GM12878 (cell line): Measurements from ENCODE around the gene RFC1. TPM values are rescaled to one million over a fixed set of nuclear protein-coding genes. Genes with fewer than 3 reads are reported as not detected.

Experiments
- ATAC-seq: fragments of 200-7000 bp; cut with Tn5 transposase; 3 replicates; pipeline ENCODE4 v1.9.1; 2020; ENCODE audit warnings: mild to moderate bottlenecking, moderate library complexity
- BruUV-seq: library from RNA; stranded (reverse); fragments of 400-500 nt; replicated peaks from 2 replicates; lab custom pipeline; 2021; lab: Mats Ljungman, UMichigan
- CTCF ChIA-PET: fragments of 300-600 bp; sonication (Branson Sonifier 250); formaldehyde crosslinking; extraction: SDS; loops from one replicate; lab custom pipeline; 2021; ENCODE audit warnings: inconsistent platforms; lab: Yijun Ruan, JAX
- POLR2A ChIA-PET: fragments of 350-600 bp; formaldehyde crosslinking; extraction: SDS; loops from one replicate; lab custom pipeline; 2021; ENCODE audit warnings: inconsistent platforms; lab: Charles Lee
- RAD21 ChIA-PET: fragments of 300-600 bp; sonication (Branson Sonifier 250); formaldehyde crosslinking; loops from one replicate; lab custom pipeline; 2023; ENCODE audit warnings: antibody characterized with exemption; ENCODE audit not compliant: unreplicated experiment; lab: Charles Lee
- SMC1A ChIA-PET: fragments of 300-600 bp; sonication (Branson Sonifier 250); formaldehyde crosslinking; loops from one replicate; lab custom pipeline; 2023; ENCODE audit not compliant: unreplicated experiment, uncharacterized antibody; lab: Charles Lee
- DNase-seq: peaks from one replicate; pipeline ENCODE4 v3.0.0-alpha.2; 2011; ENCODE audit warnings: low read depth, low spot score
- FAIRE-seq: peaks from 3 replicates; lab custom pipeline; 2011; peaks lifted over from hg19 to GRCh38; lab: Jason Lieb, UNC
- H2AFZ ChIP-seq: 2 replicates; pipeline ENCODE4 v1.6.0; 2011; ENCODE audit warnings: low read depth, low read length, control low read depth; ENCODE audit not compliant: control insufficient read depth
- H3K27ac ChIP-seq: 2 replicates; pipeline ENCODE4 v1.5.1; 2011; ENCODE audit warnings: control low read depth; ENCODE audit not compliant: control insufficient read depth, insufficient read depth
- H3K27me3 ChIP-seq, 2 experiments: replicated peaks in 1 of 2; 2 replicates each; pipeline versions ENCODE4 v1.6.0 to v1.6.1; 2011; ENCODE audit warnings: low read length in 1 of 2; ENCODE audit not compliant: control insufficient read depth in 2 of 2, insufficient read depth in 2 of 2
- H3K36me3 ChIP-seq, 2 experiments: 2 replicates each; pipeline ENCODE4 v1.5.1; 2011; ENCODE audit warnings: low read length in 1 of 2; ENCODE audit not compliant: control insufficient read depth in 2 of 2, insufficient read depth in 2 of 2
- H3K4me1 ChIP-seq: 2 replicates; pipeline ENCODE4 v1.6.1; 2011; ENCODE audit warnings: mild to moderate bottlenecking, low read length, moderate library complexity, mixed read lengths; ENCODE audit not compliant: control insufficient read depth, insufficient read depth
- H3K4me2 ChIP-seq: 2 replicates; pipeline ENCODE4 v1.6.0; 2011; ENCODE audit warnings: control low read depth; ENCODE audit not compliant: control insufficient read depth, insufficient read depth
- H3K4me3 ChIP-seq: fragments of 200-600 bp; sonication (generic); 2 replicates; pipeline ENCODE4 v1.5.1; 2016
- H3K79me2 ChIP-seq: 2 replicates; pipeline ENCODE4 v1.6.0; 2011; ENCODE audit warnings: low read length; ENCODE audit not compliant: control insufficient read depth, insufficient read depth
- H3K9ac ChIP-seq: 2 replicates; pipeline ENCODE4 v1.8.0; 2011; ENCODE audit warnings: low read length, control low read depth, mixed read lengths; ENCODE audit not compliant: control insufficient read depth, insufficient read depth
- H3K9me3 ChIP-seq: replicated peaks from 3 replicates; pipeline ENCODE4 v1.5.1; 2011; ENCODE audit warnings: mild to moderate bottlenecking, low read length; ENCODE audit not compliant: control insufficient read depth, insufficient read depth
- H4K20me1 ChIP-seq: 2 replicates; pipeline ENCODE4 v1.6.0; 2011; ENCODE audit not compliant: control insufficient read depth, insufficient read depth
- BMI1 ChIP-seq: fragments of 450-650 bp; IDR thresholded peaks from 2 replicates; pipeline ENCODE4 v1.6.1; 2016; ENCODE audit warnings: mild to moderate bottlenecking, moderate library complexity, borderline replicate concordance
- E2F8 ChIP-seq: fragments of 450-650 bp; IDR thresholded peaks from 2 replicates; pipeline ENCODE4 v1.6.1; 2018; ENCODE audit warnings: mild to moderate bottlenecking, low read depth, moderate library complexity; ENCODE audit not compliant: partially characterized antibody
- KAT2A ChIP-seq: conservative IDR thresholded peaks from 2 replicates; pipeline ENCODE4 v1.6.1; 2011; ENCODE audit warnings: low read depth, low read length; ENCODE audit not compliant: control insufficient read depth
- RFX5 ChIP-seq: IDR thresholded peaks from 2 replicates; pipeline ENCODE4 v1.6.1; 2011; ENCODE audit warnings: low read depth, low read length, improper control_type of control experiment
- RUNX3 ChIP-seq: IDR thresholded peaks from 2 replicates; pipeline ENCODE4 v1.6.1; 2012; ENCODE audit warnings: low read length, inconsistent platforms
- SMAD1 ChIP-seq: fragments of 450-650 bp; IDR thresholded peaks from 2 replicates; pipeline ENCODE4 v1.6.1; 2018; ENCODE audit warnings: mild to moderate bottlenecking, low read depth; ENCODE audit not compliant: partially characterized antibody
- USF2 ChIP-seq: IDR thresholded peaks from 2 replicates; pipeline ENCODE4 v1.6.1; 2011; ENCODE audit warnings: low read depth, low read length, improper control_type of control experiment, borderline replicate concordance
- WGBS: methylation state at CpG from one replicate; pipeline ENCODE4 v1.1.6; 2016; ENCODE audit warnings: low lambda C conversion rate; ENCODE audit not compliant: insufficient replicate concordance, insufficient coverage; ENCODE audit errors: missing lambda C conversion rate; 5-methylcytosine and 5-hydroxymethylcytosine counted together
- in situ Hi-C: fragments of 300-500 bp; cut with MboI; formaldehyde crosslinking; loops from 9 replicates; pipeline ENCODE4 v1.14.3; 2018; ENCODE audit warnings: mixed read lengths
- intact Hi-C: fragments of 100-400 bp; cut with micrococcal nuclease; formaldehyde crosslinking; loops from one replicate; pipeline ENCODE4 v1.14.2; 2022; ENCODE audit not compliant: unreplicated experiment
- polyA plus RNA-seq, 11 experiments: library from polyadenylated mRNA; depleted of rRNA in 4 of 11; unstranded in 6 of 11; stranded (reverse) in 5 of 11; fragments of >200 nt; fragmentation: Nextera tagmentation in 4 of 11; fragmentation: Illumina TruSeq in 1 of 11; extraction: Ambion mirVana in 4 of 11; extraction: Trizol in 1 of 11; gene quantifications; 1 replicate in 1 of 11; 2 replicates in 10 of 11; pipeline versions ENCODE4 v1.2.1 to v1.2.3, GENCODE V29; 2011 to 2016; ENCODE audit warnings: inconsistent platforms in 2 of 11, missing spikeins in 2 of 11, low read depth in 1 of 11
- total RNA-seq, 4 experiments: library from RNA; depleted of rRNA in 3 of 4; stranded (reverse); fragments of >200 nt in 3 of 4; fragmentation: Illumina TruSeq in 1 of 4; extraction: Trizol in 1 of 4; gene quantifications; 2 replicates each; pipeline versions ENCODE4 v1.2.1 to v1.2.3, GENCODE V29; 2013 to 2021
- TF ChIP-seq, protein P1 (sequence below): fragments of 450-650 bp; formaldehyde crosslinking; IDR thresholded peaks from 2 replicates; pipeline ENCODE4 v1.4.0; 2020; ENCODE audit warnings: mild to moderate bottlenecking, moderate library complexity
- TF ChIP-seq, protein P2 (sequence below): fragments of 450-650 bp; IDR thresholded peaks from 2 replicates; pipeline ENCODE4 v1.6.1; 2017; ENCODE audit warnings: antibody characterized with exemption, mild to moderate bottlenecking, moderate library complexity

RFC1 gene
- total and polyA plus RNA-seq, 10 of the 15 experiments (the other 5 are each of a cell fraction or from before 2014, with no cell fraction given): 22.5 to 67.8 (median 40.3) TPM

DNA sequence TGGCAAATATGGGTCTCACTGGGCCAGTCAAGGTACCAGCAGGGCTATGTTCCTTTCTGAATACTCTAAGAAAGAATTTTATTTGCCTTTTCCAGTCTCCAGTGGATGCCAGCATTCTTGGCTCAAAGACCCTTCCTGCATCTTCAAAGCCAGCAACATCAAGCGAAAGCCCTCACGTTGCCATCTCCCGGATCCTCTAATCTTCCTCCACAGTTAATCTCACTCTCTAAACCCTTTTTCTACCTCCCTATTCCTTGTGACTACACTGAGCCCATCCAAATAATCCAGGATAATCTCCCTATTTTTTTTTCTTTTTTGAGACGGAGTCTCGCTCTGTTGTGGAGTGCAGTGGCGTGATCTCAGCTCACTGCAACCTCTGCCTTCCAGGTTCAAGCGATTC is 23.4 kb downstream of the RFC1 start:
- no peak overlapping the region for H3K9ac ChIP-seq
- WGBS: 99% methylated on average over 7 of the region's 7 CpGs
- ChIA-PET RAD21 (no interaction called here), CTCF (interaction anchor here (0.6 kb wide), 1 partner anchor 14 kb away, joined by 4 read pairs; no protein-coding TSS in a partner anchor), SMC1A (no interaction called here), POLR2A (no interaction called here)
- no peak overlapping the region for H3K27ac ChIP-seq
- no TSS peak for BruUV-seq
- ATAC-seq (no peak), FAIRE-seq (no peak), DNase-seq (no peak)
- no peak overlapping the region for H3K4me3 ChIP-seq
- H3K36me3 ChIP-seq: peaks cover 0 to 2% of the 10 kb centered on the region in 2 experiments; a peak in 3 of 4 replicates
- no peak overlapping the region for H2AFZ ChIP-seq
- H4K20me1 ChIP-seq: no peaks in the 10 kb centered on the region
- in situ Hi-C loops (no loop called here), intact Hi-C loops (no loop called here)
- H3K9me3 ChIP-seq: no peaks in the 10 kb centered on the region
- H3K4me2 ChIP-seq: no peak overlapping the region
- no peaks in the 10 kb centered on the region for H3K4me1 ChIP-seq
- TF ChIP-seq RUNX3 (no peak), BMI1 (no peak), USF2 (no peak), E2F8 (no peak), KAT2A (no peak), SMAD1 (no peak), RFX5 (no peak)
- TF ChIP-seq, protein P1, sequence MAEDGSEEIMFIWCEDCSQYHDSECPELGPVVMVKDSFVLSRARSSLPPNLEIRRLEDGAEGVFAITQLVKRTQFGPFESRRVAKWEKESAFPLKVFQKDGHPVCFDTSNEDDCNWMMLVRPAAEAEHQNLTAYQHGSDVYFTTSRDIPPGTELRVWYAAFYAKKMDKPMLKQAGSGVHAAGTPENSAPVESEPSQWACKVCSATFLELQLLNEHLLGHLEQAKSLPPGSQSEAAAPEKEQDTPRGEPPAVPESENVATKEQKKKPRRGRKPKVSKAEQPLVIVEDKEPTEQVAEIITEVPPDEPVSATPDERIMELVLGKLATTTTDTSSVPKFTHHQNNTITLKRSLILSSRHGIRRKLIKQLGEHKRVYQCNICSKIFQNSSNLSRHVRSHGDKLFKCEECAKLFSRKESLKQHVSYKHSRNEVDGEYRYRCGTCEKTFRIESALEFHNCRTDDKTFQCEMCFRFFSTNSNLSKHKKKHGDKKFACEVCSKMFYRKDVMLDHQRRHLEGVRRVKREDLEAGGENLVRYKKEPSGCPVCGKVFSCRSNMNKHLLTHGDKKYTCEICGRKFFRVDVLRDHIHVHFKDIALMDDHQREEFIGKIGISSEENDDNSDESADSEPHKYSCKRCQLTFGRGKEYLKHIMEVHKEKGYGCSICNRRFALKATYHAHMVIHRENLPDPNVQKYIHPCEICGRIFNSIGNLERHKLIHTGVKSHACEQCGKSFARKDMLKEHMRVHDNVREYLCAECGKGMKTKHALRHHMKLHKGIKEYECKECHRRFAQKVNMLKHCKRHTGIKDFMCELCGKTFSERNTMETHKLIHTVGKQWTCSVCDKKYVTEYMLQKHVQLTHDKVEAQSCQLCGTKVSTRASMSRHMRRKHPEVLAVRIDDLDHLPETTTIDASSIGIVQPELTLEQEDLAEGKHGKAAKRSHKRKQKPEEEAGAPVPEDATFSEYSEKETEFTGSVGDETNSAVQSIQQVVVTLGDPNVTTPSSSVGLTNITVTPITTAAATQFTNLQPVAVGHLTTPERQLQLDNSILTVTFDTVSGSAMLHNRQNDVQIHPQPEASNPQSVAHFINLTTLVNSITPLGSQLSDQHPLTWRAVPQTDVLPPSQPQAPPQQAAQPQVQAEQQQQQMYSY (CRISPR knock-in tag): no peak
- TF ChIP-seq, protein P2, sequence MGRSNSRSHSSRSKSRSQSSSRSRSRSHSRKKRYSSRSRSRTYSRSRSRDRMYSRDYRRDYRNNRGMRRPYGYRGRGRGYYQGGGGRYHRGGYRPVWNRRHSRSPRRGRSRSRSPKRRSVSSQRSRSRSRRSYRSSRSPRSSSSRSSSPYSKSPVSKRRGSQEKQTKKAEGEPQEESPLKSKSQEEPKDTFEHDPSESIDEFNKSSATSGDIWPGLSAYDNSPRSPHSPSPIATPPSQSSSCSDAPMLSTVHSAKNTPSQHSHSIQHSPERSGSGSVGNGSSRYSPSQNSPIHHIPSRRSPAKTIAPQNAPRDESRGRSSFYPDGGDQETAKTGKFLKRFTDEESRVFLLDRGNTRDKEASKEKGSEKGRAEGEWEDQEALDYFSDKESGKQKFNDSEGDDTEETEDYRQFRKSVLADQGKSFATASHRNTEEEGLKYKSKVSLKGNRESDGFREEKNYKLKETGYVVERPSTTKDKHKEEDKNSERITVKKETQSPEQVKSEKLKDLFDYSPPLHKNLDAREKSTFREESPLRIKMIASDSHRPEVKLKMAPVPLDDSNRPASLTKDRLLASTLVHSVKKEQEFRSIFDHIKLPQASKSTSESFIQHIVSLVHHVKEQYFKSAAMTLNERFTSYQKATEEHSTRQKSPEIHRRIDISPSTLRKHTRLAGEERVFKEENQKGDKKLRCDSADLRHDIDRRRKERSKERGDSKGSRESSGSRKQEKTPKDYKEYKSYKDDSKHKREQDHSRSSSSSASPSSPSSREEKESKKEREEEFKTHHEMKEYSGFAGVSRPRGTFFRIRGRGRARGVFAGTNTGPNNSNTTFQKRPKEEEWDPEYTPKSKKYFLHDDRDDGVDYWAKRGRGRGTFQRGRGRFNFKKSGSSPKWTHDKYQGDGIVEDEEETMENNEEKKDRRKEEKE: no peak
- peaks cover 11% of the 10 kb centered on the region for H3K79me2 ChIP-seq
- no peaks in the 10 kb centered on the region for H3K27me3 ChIP-seq
